Hepatocyte (in vitro differentiated cells): ENCODE data around the gene LCN12. TPM values are rescaled to one million over a fixed set of nuclear protein-coding genes. Genes with fewer than 3 reads are reported as not detected.

Experiments used
- DNase-seq: peaks from one replicate; pipeline ENCODE4 v3.0.0-alpha.2; 2016; ENCODE audit warnings: low spot score
- H2AFZ ChIP-seq: fragments of 200-600 bp; sonication (generic); 2 replicates; pipeline ENCODE4 v1.6.0; 2016; ENCODE audit warnings: antibody characterized with exemption, mild to moderate bottlenecking
- H3K27ac ChIP-seq: fragments of 200-600 bp; sonication (generic); 2 replicates; pipeline ENCODE4 v1.5.1; 2016; ENCODE audit warnings: mild to moderate bottlenecking
- H3K27me3 ChIP-seq: fragments of 200-600 bp; sonication (generic); 2 replicates; pipeline ENCODE4 v1.6.1; 2016
- H3K36me3 ChIP-seq: fragments of 200-600 bp; sonication (generic); replicated peaks from 2 replicates; pipeline ENCODE4 v1.5.1; 2016; ENCODE audit warnings: low read depth; ENCODE audit not compliant: insufficient read depth
- H3K4me1 ChIP-seq: fragments of 200-600 bp; sonication (generic); 2 replicates; pipeline ENCODE4 v1.5.1; 2016; ENCODE audit warnings: mild to moderate bottlenecking, moderate library complexity; ENCODE audit not compliant: insufficient read depth
- H3K4me2 ChIP-seq: fragments of 200-600 bp; sonication (generic); 2 replicates; pipeline ENCODE4 v1.6.0; 2016
- H3K4me3 ChIP-seq: fragments of 200-600 bp; sonication (generic); 2 replicates; pipeline ENCODE4 v1.5.1; 2016; ENCODE audit warnings: mild to moderate bottlenecking
- H3K79me2 ChIP-seq: fragments of 200-600 bp; sonication (generic); 2 replicates; pipeline ENCODE4 v1.6.0; 2017; ENCODE audit warnings: mild to moderate bottlenecking
- H3K9me2 ChIP-seq: fragments of 200-600 bp; sonication (generic); replicated peaks from 2 replicates; pipeline ENCODE4 v1.6.0; 2017; ENCODE audit warnings: mild to moderate bottlenecking; ENCODE audit not compliant: insufficient read depth
- H3K9me3 ChIP-seq: fragments of 200-600 bp; sonication (generic); 2 replicates; pipeline ENCODE4 v1.5.1; 2016; ENCODE audit warnings: low read depth, mild to moderate bottlenecking
- H4K20me1 ChIP-seq: fragments of 200-600 bp; sonication (generic); 2 replicates; pipeline ENCODE4 v1.6.0; 2016; ENCODE audit warnings: mild to moderate bottlenecking; ENCODE audit not compliant: insufficient read depth, poor library complexity, severe bottlenecking
- CTCF ChIP-seq: fragments of 200-600 bp; sonication (generic); IDR thresholded peaks from 2 replicates; pipeline ENCODE4 v1.5.1; 2016; ENCODE audit warnings: antibody characterized with exemption, mild to moderate bottlenecking; ENCODE audit not compliant: poor library complexity
- EZH2 ChIP-seq: fragments of 200-600 bp; sonication (generic); IDR thresholded peaks from 2 replicates; pipeline ENCODE4 v1.6.1; 2016; ENCODE audit warnings: antibody characterized with exemption, mild to moderate bottlenecking, borderline replicate concordance
- EZH2phosphoT487 ChIP-seq: fragments of 200-600 bp; sonication (generic); IDR thresholded peaks from one replicate; pipeline ENCODE4 v1.6.1; 2018; ENCODE audit warnings: antibody characterized with exemption, mild to moderate bottlenecking, low read depth, moderate library complexity; ENCODE audit not compliant: unreplicated experiment, severe bottlenecking
- WGBS: methylation state at CpG from one replicate; pipeline ENCODE4 v1.1.6; 2016; ENCODE audit warnings: low lambda C conversion rate; ENCODE audit errors: missing lambda C conversion rate; 5-methylcytosine and 5-hydroxymethylcytosine counted together
- polyA plus RNA-seq: library from polyadenylated mRNA; unstranded; fragments of >200 nt; fragmentation: Nextera tagmentation; extraction: Ambion mirVana; gene quantifications from 2 replicates; pipeline ENCODE4 v1.2.1, GENCODE V29; 2016
- total RNA-seq: library from RNA; depleted of rRNA; stranded (reverse); fragments of >200 nt; gene quantifications from 2 replicates; pipeline ENCODE4 v1.2.3, GENCODE V29; 2014

The LCN12 gene
- total and polyA plus RNA-seq, 2 experiments from 2014 or later: 4.1 to 27.4 TPM

- TF ChIP-seq CTCF (no peak), EZH2phosphoT487 (no peak), EZH2 (no peak)
- Histone ChIP-seq H4K20me1 (no peaks in the 10 kb centered on the region), H3K4me1 (no peaks in the 10 kb centered on the region), H2AFZ (no peak overlapping the region), H3K27ac (no peak overlapping the region), H3K4me2 (no peak overlapping the region), H3K36me3 (no peaks in the 10 kb centered on the region), H3K9me2 (no peaks in the 10 kb centered on the region), H3K79me2 (no peaks in the 10 kb centered on the region), H3K27me3 (no peaks in the 10 kb centered on the region), H3K4me3 (no peak overlapping the region), H3K9me3 (no peaks in the 10 kb centered on the region)
- WGBS: 85% methylated on average over 33 of the region's 33 CpGs
- DNase-seq: peak; percentile 5
Observed at GRCh38 chr9:136925414-136926153, 26.5 kb upstream of the LCN12 start.

- no peak overlapping the region for H3K4me3 ChIP-seq
- no peaks in the 10 kb centered on the region for H3K4me1 ChIP-seq
- no peaks in the 10 kb centered on the region for H3K9me2 ChIP-seq
- H3K27me3 ChIP-seq: no peaks in the 10 kb centered on the region
- H3K9me3 ChIP-seq: no peaks in the 10 kb centered on the region
- H4K20me1 ChIP-seq: no peaks in the 10 kb centered on the region
- H2AFZ ChIP-seq: no peak overlapping the region
- no peak overlapping the region for H3K27ac ChIP-seq
- no peak overlapping the region for H3K4me2 ChIP-seq
- 94% methylated on average over 9 of the region's 9 CpGs for WGBS
- H3K79me2 ChIP-seq: no peaks in the 10 kb centered on the region
- no peak for DNase-seq
- TF ChIP-seq CTCF: no peak
- TF ChIP-seq EZH2phosphoT487: no peak
- TF ChIP-seq EZH2: no peak
- no peaks in the 10 kb centered on the region for H3K36me3 ChIP-seq
Observed at GRCh38 chr9:136926154-136926704, 25.8 kb upstream of the LCN12 start.

- H4K20me1 ChIP-seq: no peaks in the 10 kb centered on the region
- no peak overlapping the region for H2AFZ ChIP-seq
- no peaks in the 10 kb centered on the region for H3K9me3 ChIP-seq
- H3K27me3 ChIP-seq: no peaks in the 10 kb centered on the region
- WGBS: 96% methylated on average over 13 of the region's 13 CpGs
- no peak for DNase-seq
- no peaks in the 10 kb centered on the region for H3K9me2 ChIP-seq
- no peak overlapping the region for H3K4me3 ChIP-seq
- no peaks in the 10 kb centered on the region for H3K4me1 ChIP-seq
- no peaks in the 10 kb centered on the region for H3K36me3 ChIP-seq
- no peak overlapping the region for H3K4me2 ChIP-seq
- TF ChIP-seq CTCF (no peak), EZH2 (no peak), EZH2phosphoT487 (no peak)
- H3K27ac ChIP-seq: no peak overlapping the region
- no peaks in the 10 kb centered on the region for H3K79me2 ChIP-seq
Observed at GRCh38 chr9:136926749-136927148, 25.3 kb upstream of the LCN12 start.
